PC-3 (cell line): Measurements from ENCODE around the gene RPS6KA2. TPM values are rescaled to one million over a fixed set of nuclear protein-coding genes. Genes with fewer than 3 reads are reported as not detected.
"Not testable (repeated sequence)": the region's sequence is repeated elsewhere in the genome, so short reads cannot be mapped to it uniquely, and the experiment has no call there.

ENCODE experiments used
- ATAC-seq: fragments of 200-7000 bp; cut with Tn5 transposase; 2 replicates; pipeline ENCODE4 v1.9.1; 2020; ENCODE audit warnings: mild to moderate bottlenecking, moderate library complexity
- BruUV-seq: library from RNA; stranded (reverse); fragments of 400-500 nt; replicated peaks from 2 replicates; lab custom pipeline; 2021; lab: Mats Ljungman, UMichigan
- CTCF ChIA-PET: fragments of 300-600 bp; sonication (Branson Sonifier 250); formaldehyde crosslinking; loops from one replicate; lab custom pipeline; 2022; ENCODE audit warnings: antibody characterized with exemption; lab: Charles Lee
- POLR2A ChIA-PET: fragments of 300-600 bp; sonication (Branson Sonifier 250); formaldehyde crosslinking; loops from one replicate; lab custom pipeline; 2022; ENCODE audit warnings: antibody characterized with exemption; ENCODE audit not compliant: unreplicated experiment; lab: Charles Lee
- DNase-seq: peaks from one replicate; pipeline ENCODE4 v3.0.0-alpha.2; 2015
- H2AFZ ChIP-seq: fragments of 300-600 bp; sonication (generic); 2 replicates; pipeline ENCODE4 v1.6.0; 2016; ENCODE audit warnings: antibody characterized with exemption, low read length
- H3F3A ChIP-seq: fragments of 300-600 bp; sonication (generic); one replicate; pipeline ENCODE4 v1.6.0; 2017; ENCODE audit warnings: antibody characterized with exemption, low read length, control low read depth, mild to moderate bottlenecking; ENCODE audit not compliant: unreplicated experiment
- H3K27ac ChIP-seq: fragments of 300-600 bp; sonication (generic); 2 replicates; pipeline ENCODE4 v1.5.1; 2016; ENCODE audit warnings: mild to moderate bottlenecking, low read length
- H3K27me3 ChIP-seq: fragments of 300-600 bp; sonication (generic); 2 replicates; pipeline ENCODE4 v1.6.1; 2016; ENCODE audit warnings: low read length, mixed read lengths
- H3K36me3 ChIP-seq: fragments of 300-600 bp; sonication (generic); 2 replicates; pipeline ENCODE4 v1.6.1; 2016; ENCODE audit warnings: low read depth, mixed run types, low read length, mixed read lengths
- H3K4me1 ChIP-seq: fragments of 300-600 bp; sonication (generic); 2 replicates; pipeline ENCODE4 v1.5.1; 2016; ENCODE audit warnings: low read length; ENCODE audit not compliant: insufficient read depth
- H3K4me2 ChIP-seq: fragments of 300-600 bp; sonication (generic); 2 replicates; pipeline ENCODE4 v1.6.0; 2016; ENCODE audit warnings: low read length
- H3K4me3 ChIP-seq: fragments of 300-600 bp; sonication (generic); 2 replicates; pipeline ENCODE4 v1.5.1; 2016; ENCODE audit warnings: mild to moderate bottlenecking, low read length, mixed read lengths
- H3K79me2 ChIP-seq: fragments of 300-600 bp; sonication (generic); 2 replicates; pipeline ENCODE4 v1.6.1; 2017; ENCODE audit warnings: low read length, mixed read lengths
- H3K9ac ChIP-seq: fragments of 300-600 bp; sonication (generic); 2 replicates; pipeline ENCODE4 v1.6.0; 2016; ENCODE audit warnings: mild to moderate bottlenecking, low read length
- H3K9me2 ChIP-seq: fragments of 300-600 bp; sonication (generic); replicated peaks from 2 replicates; pipeline ENCODE4 v1.6.1; 2016; ENCODE audit warnings: mixed run types, low read length, mixed read lengths
- H3K9me3 ChIP-seq: fragments of 300-600 bp; sonication (generic); 2 replicates; pipeline ENCODE4 v1.6.1; 2016; ENCODE audit warnings: low read length, mixed read lengths
- H4K20me1 ChIP-seq: fragments of 300-600 bp; sonication (generic); 2 replicates; pipeline ENCODE4 v1.6.1; 2016; ENCODE audit warnings: low read length, mixed read lengths
- CTCF ChIP-seq: fragments of 300-600 bp; sonication (generic); conservative IDR thresholded peaks from 2 replicates; pipeline ENCODE4 v1.5.1; 2017; ENCODE audit warnings: antibody characterized with exemption, low read depth, mild to moderate bottlenecking, low read length
- EZH2 ChIP-seq: fragments of 300-600 bp; sonication (generic); IDR thresholded peaks from one replicate; pipeline ENCODE4 v1.6.1; 2017; ENCODE audit warnings: antibody characterized with exemption, mild to moderate bottlenecking, low read length; ENCODE audit not compliant: unreplicated experiment
- EZH2phosphoT487 ChIP-seq: fragments of 300-600 bp; sonication (generic); IDR thresholded peaks from 2 replicates; pipeline ENCODE4 v1.6.1; 2018; ENCODE audit warnings: mild to moderate bottlenecking, antibody characterized with exemption, low read length, borderline replicate concordance
- intact Hi-C: fragments of 100-400 bp; cut with micrococcal nuclease; formaldehyde crosslinking; loops from 2 replicates; pipeline ENCODE4 v1.9.0; 2023
- total RNA-seq: library from RNA; depleted of rRNA; stranded (reverse); fragments of >200 nt; gene quantifications from 2 replicates; pipeline ENCODE4 v1.2.3, GENCODE V29; 2014

Gene RPS6KA2
- total RNA-seq, 1 experiment from 2014 or later, result 5.1 TPM

GRCh38 chr6:166400649-166401250 lies 226.3 kb downstream of the RPS6KA2 start:
- not testable (repeated sequence) for H3K4me1 ChIP-seq, H2AFZ ChIP-seq, H3K9me2 ChIP-seq, H3K4me3 ChIP-seq, H3K4me2 ChIP-seq, H3K79me2 ChIP-seq, H3F3A ChIP-seq, H3K27me3 ChIP-seq, H3K9ac ChIP-seq, BruUV-seq, H3K36me3 ChIP-seq, H3K27ac ChIP-seq, H3K9me3 ChIP-seq, H4K20me1 ChIP-seq
- ChIA-PET POLR2A (interaction anchor here (0.6 kb wide), 1 partner anchor 243 kb away, joined by 3 read pairs; no protein-coding TSS in a partner anchor), CTCF (interaction anchor here (1.2 kb wide), 1 partner anchor 125 kb away, joined by 4 read pairs; no protein-coding TSS in a partner anchor)
- peak; percentile 64 for TF ChIP-seq CTCF
- peak; percentile 68 for DNase-seq
- ATAC-seq, result peak; percentile 86
- intact Hi-C loops, result loop anchor here (1.0 kb wide), 2 partner anchors 87 to 125 kb away; no protein-coding TSS in a partner anchor

- Histone ChIP-seq H3K79me2 (no peaks in the 10 kb centered on the region), H3F3A (no peaks in the 10 kb centered on the region), H3K36me3 (no peaks in the 10 kb centered on the region), H3K9me2 (no peaks in the 10 kb centered on the region), H4K20me1 (no peaks in the 10 kb centered on the region), H3K9me3 (no peaks in the 10 kb centered on the region), H2AFZ (no peak overlapping the region), H3K27ac (no peak overlapping the region), H3K9ac (no peak overlapping the region), H3K4me3 (no peak overlapping the region), H3K4me2 (no peak overlapping the region), H3K27me3 (no peaks in the 10 kb centered on the region), H3K4me1 (no peaks in the 10 kb centered on the region)
- ATAC-seq (no peak), DNase-seq (no peak)
- TF ChIP-seq CTCF (no peak), EZH2phosphoT487 (no peak), EZH2 (no peak)
- intact Hi-C loops, result loop anchor here (1.0 kb wide), 1 partner anchor 125 kb away; no protein-coding TSS in a partner anchor
- ChIA-PET POLR2A (interaction anchor here (0.6 kb wide), 1 partner anchor 243 kb away, joined by 3 read pairs; no protein-coding TSS in a partner anchor), CTCF (interaction anchor here (1.2 kb wide), 1 partner anchor 124 kb away, joined by 4 read pairs; no protein-coding TSS in a partner anchor)
- no TSS peak for BruUV-seq
Observed at GRCh38 chr6:166400181-166400580, 226.9 kb downstream of the RPS6KA2 start.

GRCh38 chr6:166398348-166398747 lies 228.7 kb downstream of the RPS6KA2 start:
- intact Hi-C loops, result no loop called here
- Histone ChIP-seq H3K4me2 (no peak overlapping the region), H3K4me3 (no peak overlapping the region), H3K9me2 (no peaks in the 10 kb centered on the region), H3K79me2 (no peaks in the 10 kb centered on the region), H3K4me1 (no peaks in the 10 kb centered on the region), H3K9me3 (no peaks in the 10 kb centered on the region), H3K27me3 (0 out of 2 replicates have a peak, but pooled peaks cover 4% of the 10 kb centered on the region), H3F3A (no peaks in the 10 kb centered on the region), H2AFZ (no peak overlapping the region), H4K20me1 (no peaks in the 10 kb centered on the region), H3K36me3 (no peaks in the 10 kb centered on the region), H3K27ac (no peak overlapping the region), H3K9ac (no peak overlapping the region)
- CTCF ChIA-PET, result no interaction called here
- BruUV-seq, result no TSS peak
- DNase-seq, result no peak
- POLR2A ChIA-PET, result no interaction called here
- no peak for ATAC-seq
- TF ChIP-seq EZH2phosphoT487 (no peak), CTCF (no peak), EZH2 (no peak)
